HepG2 (cell line): Measurements from ENCODE around the gene CARS2. TPM values are rescaled to one million over a fixed set of nuclear protein-coding genes. Genes with fewer than 3 reads are reported as not detected.

Experiments used
- ATAC-seq: fragments of 200-7000 bp; cut with Tn5 transposase; 3 replicates; pipeline ENCODE4 v1.9.1; 2020; ENCODE audit warnings: mild to moderate bottlenecking, moderate library complexity
- BruUV-seq: library from RNA; stranded (reverse); fragments of 400-500 nt; replicated peaks from 2 replicates; lab custom pipeline; 2021; lab: Mats Ljungman, UMichigan
- CTCF ChIA-PET: fragments of 300-600 bp; formaldehyde crosslinking; extraction: SDS; loops from one replicate; lab custom pipeline; 2021; ENCODE audit warnings: low total read pairs, inconsistent platforms, low intra/inter-chr PET ratio; lab: Yijun Ruan, JAX
- POLR2A ChIA-PET: fragments of 350-600 bp; sonication (Branson Sonifier 250); formaldehyde crosslinking; loops from one replicate; lab custom pipeline; 2020; ENCODE audit warnings: antibody characterized with exemption, inconsistent platforms; lab: Yijun Ruan, JAX
- DNase-seq: peaks from one replicate; pipeline ENCODE4 v3.0.0-alpha.2; 2015; ENCODE audit warnings: low spot score
- FAIRE-seq: peaks from 3 replicates; lab custom pipeline; 2011; peaks lifted over from hg19 to GRCh38; lab: Jason Lieb, UNC
- H2AFZ ChIP-seq: one replicate; pipeline ENCODE4 v1.6.1; 2011; ENCODE audit warnings: low read length, inconsistent platforms
- H3K27ac ChIP-seq: fragments of 300-600 bp; 3 replicates; pipeline ENCODE4 v1.8.0; 2011; ENCODE audit warnings: mixed run types, mild to moderate bottlenecking, mixed read lengths, low read length, inconsistent platforms; ENCODE audit not compliant: insufficient read depth; ENCODE audit errors: extremely low read length
- H3K27me3 ChIP-seq, 2 experiments: fragments of 200-600 bp in 1 of 2; 2 replicates in 1 of 2; 3 replicates in 1 of 2; pipeline versions ENCODE4 v1.6.0 to v1.8.0; 2011; ENCODE audit warnings: low read length in 2 of 2, mild to moderate bottlenecking in 2 of 2, moderate library complexity in 2 of 2, inconsistent platforms in 1 of 2; ENCODE audit not compliant: insufficient read depth in 2 of 2, control insufficient read depth in 1 of 2
- H3K36me3 ChIP-seq, 2 experiments: fragments of 200-600 bp in 1 of 2; replicated peaks in 1 of 2; 2 replicates in 1 of 2; 3 replicates in 1 of 2; pipeline versions ENCODE4 v1.5.1 to v1.8.0; 2011; ENCODE audit warnings: low read length in 2 of 2, inconsistent platforms in 1 of 2; ENCODE audit not compliant: insufficient read depth in 2 of 2, control insufficient read depth in 1 of 2
- H3K4me1 ChIP-seq: 2 replicates; pipeline ENCODE4 v1.5.1; 2012; ENCODE audit warnings: low read length, inconsistent platforms; ENCODE audit not compliant: insufficient read depth
- H3K4me2 ChIP-seq: 2 replicates; pipeline ENCODE4 v1.6.0; 2011; ENCODE audit warnings: low read depth, low read length, inconsistent platforms
- H3K4me3 ChIP-seq, 3 experiments: fragments of 200-600 bp in 1 of 3; sonication (generic), shearing (Covaris generic) in 1 of 3; replicated peaks in 1 of 3; 2 replicates each; pipeline ENCODE4 v1.5.1; 2011 to 2016; ENCODE audit warnings: low read length in 3 of 3, inconsistent platforms in 2 of 3, low read depth in 2 of 3, mild to moderate bottlenecking in 2 of 3, control low read depth in 1 of 3, mixed read lengths in 1 of 3; ENCODE audit not compliant: insufficient read depth in 1 of 3
- H3K79me2 ChIP-seq: one replicate; pipeline ENCODE4 v1.6.1; 2011; ENCODE audit warnings: low read length, inconsistent platforms; ENCODE audit not compliant: insufficient read depth
- H3K9ac ChIP-seq: 2 replicates; pipeline ENCODE4 v1.6.0; 2011; ENCODE audit warnings: mild to moderate bottlenecking, low read depth, low read length, inconsistent platforms; ENCODE audit not compliant: insufficient read depth
- H3K9me3 ChIP-seq: 2 replicates; pipeline ENCODE4 v1.5.1; 2012; ENCODE audit warnings: mild to moderate bottlenecking, low read length
- H4K20me1 ChIP-seq: 2 replicates; pipeline ENCODE4 v1.6.0; 2011; ENCODE audit warnings: inconsistent platforms, mild to moderate bottlenecking, low read length, moderate library complexity; ENCODE audit not compliant: insufficient read depth
- CREB3 ChIP-seq: sonication (generic); formaldehyde crosslinking; IDR thresholded peaks from 2 replicates; pipeline ENCODE4 v1.5.0; 2020; ENCODE audit warnings: missing genetic modification reagents
- GATAD2A ChIP-seq: IDR thresholded peaks from 2 replicates; pipeline ENCODE4 v1.6.1; 2016
- HNRNPK ChIP-seq: fragments of 200-400 bp; formaldehyde crosslinking; IDR thresholded peaks from 2 replicates; pipeline ENCODE4 v1.6.1; 2018; ENCODE audit warnings: low read length, low read depth, moderate library complexity, mild to moderate bottlenecking; ENCODE audit not compliant: poor library complexity, severe bottlenecking
- NFE2L2 ChIP-seq: fragments of 150-350 bp; IDR thresholded peaks from 2 replicates; pipeline ENCODE4 v1.6.1; 2014; ENCODE audit warnings: low read length
- ZNF431 ChIP-seq: sonication (generic); formaldehyde crosslinking; IDR thresholded peaks from 2 replicates; pipeline ENCODE4 v1.9.0; 2022; ENCODE audit warnings: missing genetic modification reagents, low read depth, mild to moderate bottlenecking, borderline replicate concordance
- WGBS: methylation state at CpG from one replicate; pipeline ENCODE4 v1.1.6; 2017; ENCODE audit warnings: low lambda C conversion rate; 5-methylcytosine and 5-hydroxymethylcytosine counted together
- in situ Hi-C: cut with HindIII; loops from 2 replicates; pipeline ENCODE4 v1.10.0; 2017; ENCODE audit warnings: low pct_unique_long_range_greater_than_20kb; ENCODE audit not compliant: extremely low pct_ligation_motif_present
- intact Hi-C: fragments of 100-400 bp; cut with micrococcal nuclease; formaldehyde crosslinking; loops from one replicate; pipeline ENCODE4 v1.10.0; 2022; ENCODE audit not compliant: unreplicated experiment
- polyA plus RNA-seq, 8 experiments: library from polyadenylated mRNA; depleted of rRNA in 3 of 8; stranded (reverse) in 7 of 8; unstranded in 1 of 8; fragments of >200 nt; fragmentation: Illumina TruSeq in 4 of 8; extraction: Trizol in 4 of 8; gene quantifications; 2 replicates each; pipeline versions ENCODE4 v1.2.1 to v1.2.3, GENCODE V29; 2011 to 2016; ENCODE audit warnings: low read depth in 4 of 8, missing spikeins in 1 of 8, mixed read lengths in 1 of 8; ENCODE audit not compliant: insufficient read depth in 1 of 8
- total RNA-seq, 5 experiments: library from RNA; depleted of rRNA; stranded (reverse); fragments of >200 nt; fragmentation: Illumina TruSeq; extraction: Trizol; gene quantifications; 2 replicates each; pipeline ENCODE4 v1.2.3, GENCODE V29; 2016; ENCODE audit warnings: low read depth in 1 of 5
- TF ChIP-seq, protein P1 (sequence below): IDR thresholded peaks from 2 replicates; pipeline ENCODE4 v1.6.1; 2016; ENCODE audit warnings: low read depth, missing genetic modification reagents, missing compliant biosample characterization
- TF ChIP-seq, protein P2 (sequence below), 2 experiments: fragments of 450-650 bp in 1 of 2; sonication (generic) in 1 of 2; formaldehyde crosslinking in 1 of 2; IDR thresholded peaks; 2 replicates each; pipeline versions ENCODE4 v1.6.1 to v1.8.0; 2016 to 2022; ENCODE audit warnings: antibody characterized with exemption in 1 of 2, mild to moderate bottlenecking in 1 of 2, missing genetic modification reagents in 1 of 2

The CARS2 gene
- total and polyA plus RNA-seq, 2 of the 13 experiments (the other 11 are each of a cell fraction or from before 2014, with no cell fraction given): 41.1 to 59.3 TPM

DNA sequence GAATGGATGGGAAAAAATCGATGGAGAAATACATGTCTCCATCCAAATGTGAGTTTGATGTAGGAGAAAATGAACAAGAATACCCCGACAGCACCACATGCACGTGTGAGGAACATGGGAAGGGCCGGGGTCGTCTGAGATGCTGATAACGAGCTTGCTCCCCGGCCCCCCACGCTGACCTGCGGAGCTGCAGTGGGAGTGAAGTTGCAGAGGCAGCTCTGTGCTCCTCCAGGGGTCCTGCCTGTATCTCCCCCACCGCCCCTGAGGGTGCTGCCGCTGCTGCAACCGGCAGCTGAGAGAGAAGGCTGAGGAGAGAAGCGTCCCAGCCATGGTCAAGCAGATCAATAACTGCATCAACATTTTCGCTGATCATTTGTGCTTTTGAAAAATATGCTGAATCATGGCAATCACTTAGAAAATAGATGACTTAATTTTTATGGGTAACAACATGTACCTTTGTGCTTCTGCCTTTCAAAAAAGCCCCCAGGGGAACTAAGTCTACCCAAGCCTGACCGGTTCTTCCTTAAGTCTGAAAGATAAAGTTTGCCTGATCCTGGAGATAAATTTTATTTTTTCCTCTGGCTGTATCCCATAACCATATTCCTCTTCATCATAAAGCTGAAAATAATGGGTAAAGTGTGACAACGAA, 108.8 kb downstream of the CARS2 start:
- FAIRE-seq (no peak), DNase-seq (no peak), ATAC-seq (no peak)
- Histone ChIP-seq H3K9me3 (no peaks in the 10 kb centered on the region), H3K4me2 (no peak overlapping the region), H2AFZ (no peak overlapping the region), H3K27me3 (no peaks in the 10 kb centered on the region), H3K9ac (no peak overlapping the region), H3K36me3 (no peaks in the 10 kb centered on the region), H3K27ac (no peak overlapping the region), H3K4me1 (peaks cover 33% of the 10 kb centered on the region), H3K79me2 (no peaks in the 10 kb centered on the region), H3K4me3 (no peak overlapping the region), H4K20me1 (no peaks in the 10 kb centered on the region)
- BruUV-seq: no TSS peak
- CTCF ChIA-PET: no interaction called here
- intact Hi-C loops: loop anchor here (10.0 kb wide), 3 partner anchors 142 to 628 kb away; no protein-coding TSS in a partner anchor
- POLR2A ChIA-PET: no interaction called here
- in situ Hi-C loops: loop anchor here (10.0 kb wide), 1 partner anchor 328 kb away; no protein-coding TSS in a partner anchor
- 52% methylated on average over 12 of the region's 16 CpGs for WGBS
- TF ChIP-seq, protein P1, sequence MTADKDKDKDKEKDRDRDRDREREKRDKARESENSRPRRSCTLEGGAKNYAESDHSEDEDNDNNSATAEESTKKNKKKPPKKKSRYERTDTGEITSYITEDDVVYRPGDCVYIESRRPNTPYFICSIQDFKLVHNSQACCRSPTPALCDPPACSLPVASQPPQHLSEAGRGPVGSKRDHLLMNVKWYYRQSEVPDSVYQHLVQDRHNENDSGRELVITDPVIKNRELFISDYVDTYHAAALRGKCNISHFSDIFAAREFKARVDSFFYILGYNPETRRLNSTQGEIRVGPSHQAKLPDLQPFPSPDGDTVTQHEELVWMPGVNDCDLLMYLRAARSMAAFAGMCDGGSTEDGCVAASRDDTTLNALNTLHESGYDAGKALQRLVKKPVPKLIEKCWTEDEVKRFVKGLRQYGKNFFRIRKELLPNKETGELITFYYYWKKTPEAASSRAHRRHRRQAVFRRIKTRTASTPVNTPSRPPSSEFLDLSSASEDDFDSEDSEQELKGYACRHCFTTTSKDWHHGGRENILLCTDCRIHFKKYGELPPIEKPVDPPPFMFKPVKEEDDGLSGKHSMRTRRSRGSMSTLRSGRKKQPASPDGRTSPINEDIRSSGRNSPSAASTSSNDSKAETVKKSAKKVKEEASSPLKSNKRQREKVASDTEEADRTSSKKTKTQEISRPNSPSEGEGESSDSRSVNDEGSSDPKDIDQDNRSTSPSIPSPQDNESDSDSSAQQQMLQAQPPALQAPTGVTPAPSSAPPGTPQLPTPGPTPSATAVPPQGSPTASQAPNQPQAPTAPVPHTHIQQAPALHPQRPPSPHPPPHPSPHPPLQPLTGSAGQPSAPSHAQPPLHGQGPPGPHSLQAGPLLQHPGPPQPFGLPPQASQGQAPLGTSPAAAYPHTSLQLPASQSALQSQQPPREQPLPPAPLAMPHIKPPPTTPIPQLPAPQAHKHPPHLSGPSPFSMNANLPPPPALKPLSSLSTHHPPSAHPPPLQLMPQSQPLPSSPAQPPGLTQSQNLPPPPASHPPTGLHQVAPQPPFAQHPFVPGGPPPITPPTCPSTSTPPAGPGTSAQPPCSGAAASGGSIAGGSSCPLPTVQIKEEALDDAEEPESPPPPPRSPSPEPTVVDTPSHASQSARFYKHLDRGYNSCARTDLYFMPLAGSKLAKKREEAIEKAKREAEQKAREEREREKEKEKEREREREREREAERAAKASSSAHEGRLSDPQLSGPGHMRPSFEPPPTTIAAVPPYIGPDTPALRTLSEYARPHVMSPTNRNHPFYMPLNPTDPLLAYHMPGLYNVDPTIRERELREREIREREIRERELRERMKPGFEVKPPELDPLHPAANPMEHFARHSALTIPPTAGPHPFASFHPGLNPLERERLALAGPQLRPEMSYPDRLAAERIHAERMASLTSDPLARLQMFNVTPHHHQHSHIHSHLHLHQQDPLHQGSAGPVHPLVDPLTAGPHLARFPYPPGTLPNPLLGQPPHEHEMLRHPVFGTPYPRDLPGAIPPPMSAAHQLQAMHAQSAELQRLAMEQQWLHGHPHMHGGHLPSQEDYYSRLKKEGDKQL (CRISPR knock-in tag): no peak
- TF ChIP-seq NFE2L2 (peak; percentile 84), HNRNPK (no peak), ZNF431 (CRISPR knock-in tag) (no peak), CREB3 (CRISPR knock-in tag) (no peak), GATAD2A (CRISPR knock-in tag) (no peak)
- TF ChIP-seq, protein P2, sequence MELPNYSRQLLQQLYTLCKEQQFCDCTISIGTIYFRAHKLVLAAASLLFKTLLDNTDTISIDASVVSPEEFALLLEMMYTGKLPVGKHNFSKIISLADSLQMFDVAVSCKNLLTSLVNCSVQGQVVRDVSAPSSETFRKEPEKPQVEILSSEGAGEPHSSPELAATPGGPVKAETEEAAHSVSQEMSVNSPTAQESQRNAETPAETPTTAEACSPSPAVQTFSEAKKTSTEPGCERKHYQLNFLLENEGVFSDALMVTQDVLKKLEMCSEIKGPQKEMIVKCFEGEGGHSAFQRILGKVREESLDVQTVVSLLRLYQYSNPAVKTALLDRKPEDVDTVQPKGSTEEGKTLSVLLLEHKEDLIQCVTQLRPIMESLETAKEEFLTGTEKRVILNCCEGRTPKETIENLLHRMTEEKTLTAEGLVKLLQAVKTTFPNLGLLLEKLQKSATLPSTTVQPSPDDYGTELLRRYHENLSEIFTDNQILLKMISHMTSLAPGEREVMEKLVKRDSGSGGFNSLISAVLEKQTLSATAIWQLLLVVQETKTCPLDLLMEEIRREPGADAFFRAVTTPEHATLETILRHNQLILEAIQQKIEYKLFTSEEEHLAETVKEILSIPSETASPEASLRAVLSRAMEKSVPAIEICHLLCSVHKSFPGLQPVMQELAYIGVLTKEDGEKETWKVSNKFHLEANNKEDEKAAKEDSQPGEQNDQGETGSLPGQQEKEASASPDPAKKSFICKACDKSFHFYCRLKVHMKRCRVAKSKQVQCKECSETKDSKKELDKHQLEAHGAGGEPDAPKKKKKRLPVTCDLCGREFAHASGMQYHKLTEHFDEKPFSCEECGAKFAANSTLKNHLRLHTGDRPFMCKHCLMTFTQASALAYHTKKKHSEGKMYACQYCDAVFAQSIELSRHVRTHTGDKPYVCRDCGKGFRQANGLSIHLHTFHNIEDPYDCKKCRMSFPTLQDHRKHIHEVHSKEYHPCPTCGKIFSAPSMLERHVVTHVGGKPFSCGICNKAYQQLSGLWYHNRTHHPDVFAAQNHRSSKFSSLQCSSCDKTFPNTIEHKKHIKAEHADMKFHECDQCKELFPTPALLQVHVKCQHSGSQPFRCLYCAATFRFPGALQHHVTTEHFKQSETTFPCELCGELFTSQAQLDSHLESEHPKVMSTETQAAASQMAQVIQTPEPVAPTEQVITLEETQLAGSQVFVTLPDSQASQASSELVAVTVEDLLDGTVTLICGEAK (IDR thresholded peaks at IDR 0.05): no peak
- TF ChIP-seq, protein P2 (CRISPR knock-in tag; IDR thresholded peaks at IDR 0.05): no peak
